Stimulated activated CD4-positive, alpha-beta T cell treated with anti-CD3 and anti-CD28 coated beads, Interleukin-1b, Interleukin-23, amount 100 ng/mL, for 4 hours (primary cell): Measurements from ENCODE around the gene HS3ST5.
"Not testable (repeated sequence)": the region's sequence is repeated elsewhere in the genome, so short reads cannot be mapped to it uniquely, and the experiment has no call there.

Source experiments
- DNase-seq, 2 donors: peaks; one replicate each; pipeline ENCODE4 v3.0.0-alpha.2; 2020; ENCODE audit warnings: low read depth in 2 of 2

Gene HS3ST5

GRCh38 chr6:114276783-114277182, 66.0 kb downstream of the HS3ST5 start:
- DNase-seq = no peak

- no peak for DNase-seq
Observed at GRCh38 chr6:114274836-114275235, 68.0 kb downstream of the HS3ST5 start.

- no peak for DNase-seq
Observed at GRCh38 chr6:114272582-114272981, 70.2 kb downstream of the HS3ST5 start.

DNA sequence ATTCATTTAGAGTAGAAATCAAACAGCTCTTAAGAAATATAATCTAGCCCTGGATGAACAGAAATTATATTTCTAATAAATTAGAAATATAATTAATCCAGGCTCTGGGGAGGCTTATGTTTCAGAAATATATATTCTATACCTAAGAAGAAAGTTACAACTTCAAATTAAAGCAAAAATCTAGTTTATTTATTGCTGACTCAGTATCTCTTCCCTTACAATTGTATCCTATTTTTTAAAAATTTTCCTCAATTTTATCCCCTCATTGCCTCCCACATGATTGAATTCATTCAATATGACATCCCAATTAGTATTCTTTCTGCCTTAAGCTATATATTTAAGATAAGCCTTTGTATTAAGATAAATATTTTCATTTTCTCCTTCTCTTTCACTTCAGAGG, 71.4 kb downstream of the HS3ST5 start:
- no peak for DNase-seq

DNA sequence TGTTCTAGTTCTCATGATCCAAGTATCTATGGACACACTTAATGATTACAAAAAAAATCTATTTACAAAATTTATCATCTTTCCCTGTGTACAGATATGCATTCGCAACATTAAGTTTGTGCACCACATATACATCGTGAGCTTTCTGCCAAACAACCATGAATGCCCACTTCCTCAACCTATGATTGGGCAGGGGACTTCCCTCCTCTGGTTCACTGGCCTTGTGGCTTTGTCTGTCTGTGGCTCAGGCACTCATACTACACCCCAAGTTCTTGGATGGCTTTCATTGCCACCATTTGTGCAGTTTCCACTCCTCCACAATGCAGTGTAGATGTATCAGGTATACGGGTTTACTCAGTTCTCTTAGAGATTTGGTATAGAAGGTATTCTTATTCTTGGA, 74.9 kb downstream of the HS3ST5 start:
- no peak for DNase-seq

DNA sequence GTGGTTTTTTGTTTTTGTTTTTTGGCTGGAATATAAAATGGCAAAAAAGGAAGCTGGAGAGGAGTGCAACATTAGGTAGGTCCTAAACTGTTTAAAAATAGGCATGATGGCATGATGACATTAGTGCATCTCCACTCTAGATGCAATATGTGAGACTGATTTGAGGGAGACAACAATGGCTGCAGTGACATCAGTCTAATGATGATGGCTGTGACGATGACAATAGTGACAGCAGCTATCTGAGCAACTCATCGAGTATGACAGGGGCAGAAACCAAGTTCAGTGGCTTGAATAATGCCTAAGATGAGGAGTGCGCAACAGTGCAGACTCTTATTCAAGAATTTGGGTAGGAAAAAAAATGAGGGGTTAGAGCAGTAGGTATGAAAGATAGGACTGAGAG, 82.0 kb downstream of the HS3ST5 start:
- no peak for DNase-seq

- no peak for DNase-seq
Observed at GRCh38 chr6:114258376-114258775, 84.4 kb downstream of the HS3ST5 start.

DNA sequence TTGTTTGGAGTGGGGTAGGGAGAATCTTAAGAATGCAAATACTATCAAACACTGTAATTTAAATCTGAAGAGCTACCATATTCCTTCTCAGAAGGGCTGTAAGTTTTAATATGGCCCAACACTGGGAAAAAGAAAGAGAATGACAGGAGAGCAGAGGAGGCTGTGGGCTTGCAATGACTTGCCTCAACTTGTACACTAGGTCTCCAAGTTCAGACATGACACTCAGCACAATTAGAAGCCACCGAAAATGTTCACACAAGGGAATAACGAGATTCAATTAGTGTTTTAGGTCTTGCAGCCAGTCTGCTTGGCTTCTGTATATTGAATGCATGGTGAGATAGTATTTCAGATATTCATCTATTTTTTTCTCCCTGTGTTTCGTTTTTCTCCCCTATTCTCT, 89.4 kb downstream of the HS3ST5 start:
- DNase-seq = no peak

- DNase-seq = no peak
Observed at GRCh38 chr6:114249522-114249921, 93.3 kb downstream of the HS3ST5 start.

- no peak for DNase-seq
Observed at GRCh38 chr6:114247101-114247500, 95.7 kb downstream of the HS3ST5 start.

- DNase-seq = no peak
Observed at GRCh38 chr6:114240796-114241195, 102.0 kb downstream of the HS3ST5 start.

GRCh38 chr6:114228675-114229074, 114.1 kb downstream of the HS3ST5 start:
- DNase-seq = no peak

DNA sequence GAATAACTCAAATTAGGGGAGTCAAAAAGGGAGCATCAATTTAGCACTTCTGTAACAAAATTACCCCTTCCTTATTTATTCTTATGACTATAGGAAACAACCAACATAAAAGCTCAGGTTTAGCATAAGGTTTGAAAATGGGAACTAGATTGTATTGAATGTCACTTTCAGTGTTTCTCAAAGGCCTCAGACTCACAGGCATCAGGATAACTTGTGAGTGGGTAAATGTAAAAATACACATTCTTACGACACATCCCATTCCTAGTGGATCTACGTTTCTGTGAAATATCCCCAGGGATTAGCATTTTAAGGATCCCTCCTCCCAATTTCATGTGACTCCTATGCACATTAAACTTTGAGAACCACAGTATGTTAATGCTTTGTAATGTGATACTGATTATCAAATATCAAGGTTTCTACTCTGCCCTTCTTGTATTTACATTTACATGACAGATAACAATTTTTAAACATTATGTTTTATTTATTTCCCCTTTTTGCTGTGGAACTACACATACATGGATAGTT, 114.8 kb downstream of the HS3ST5 start:
- no peak for DNase-seq

- DNase-seq = no peak
Observed at GRCh38 chr6:114220241-114220640, 122.6 kb downstream of the HS3ST5 start.

- DNase-seq = no peak
Observed at GRCh38 chr6:114218437-114219340, 124.1 kb downstream of the HS3ST5 start.

GRCh38 chr6:114217996-114218395, 124.8 kb downstream of the HS3ST5 start:
- DNase-seq = not testable (repeated sequence)

DNA sequence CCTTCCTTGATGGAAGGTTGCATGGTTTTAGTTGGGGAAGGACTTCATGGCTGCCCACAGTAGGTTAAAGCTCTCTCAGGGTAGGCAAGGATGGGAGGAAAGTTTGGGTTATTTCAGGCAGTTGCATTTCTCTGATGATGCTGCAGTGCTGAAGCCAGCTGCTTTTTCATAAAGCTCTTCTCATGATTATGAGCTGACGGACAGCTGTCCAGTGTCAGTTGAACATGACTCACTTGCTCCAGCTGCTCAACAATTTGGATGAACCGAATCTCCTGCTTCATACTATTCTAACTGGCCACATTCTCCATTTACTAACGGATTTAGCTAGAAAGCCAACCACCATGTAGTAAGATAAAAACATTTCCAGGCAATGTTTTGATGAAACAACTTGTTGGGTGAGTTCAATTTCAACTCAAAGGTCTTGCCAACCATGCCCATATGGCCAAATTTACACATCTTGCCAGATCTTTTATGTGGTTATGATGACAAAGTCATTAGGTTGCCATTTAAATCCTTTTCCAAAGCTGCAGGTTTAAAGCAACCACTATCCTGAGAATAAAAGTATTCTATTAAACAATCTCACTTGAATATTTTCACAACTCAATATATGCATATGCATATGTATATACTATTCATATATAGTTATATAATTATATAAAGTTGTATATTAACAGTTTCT, 125.9 kb downstream of the HS3ST5 start:
- DNase-seq = no peak

GRCh38 chr6:114210467-114210866, 132.4 kb downstream of the HS3ST5 start:
- DNase-seq = no peak

- DNase-seq = no peak
Observed at GRCh38 chr6:114203460-114203859, 139.4 kb downstream of the HS3ST5 start.

- DNase-seq = no peak
Observed at GRCh38 chr6:114202389-114202788, 140.4 kb downstream of the HS3ST5 start.

GRCh38 chr6:114200891-114201290, 141.9 kb downstream of the HS3ST5 start:
- DNase-seq = no peak

DNA sequence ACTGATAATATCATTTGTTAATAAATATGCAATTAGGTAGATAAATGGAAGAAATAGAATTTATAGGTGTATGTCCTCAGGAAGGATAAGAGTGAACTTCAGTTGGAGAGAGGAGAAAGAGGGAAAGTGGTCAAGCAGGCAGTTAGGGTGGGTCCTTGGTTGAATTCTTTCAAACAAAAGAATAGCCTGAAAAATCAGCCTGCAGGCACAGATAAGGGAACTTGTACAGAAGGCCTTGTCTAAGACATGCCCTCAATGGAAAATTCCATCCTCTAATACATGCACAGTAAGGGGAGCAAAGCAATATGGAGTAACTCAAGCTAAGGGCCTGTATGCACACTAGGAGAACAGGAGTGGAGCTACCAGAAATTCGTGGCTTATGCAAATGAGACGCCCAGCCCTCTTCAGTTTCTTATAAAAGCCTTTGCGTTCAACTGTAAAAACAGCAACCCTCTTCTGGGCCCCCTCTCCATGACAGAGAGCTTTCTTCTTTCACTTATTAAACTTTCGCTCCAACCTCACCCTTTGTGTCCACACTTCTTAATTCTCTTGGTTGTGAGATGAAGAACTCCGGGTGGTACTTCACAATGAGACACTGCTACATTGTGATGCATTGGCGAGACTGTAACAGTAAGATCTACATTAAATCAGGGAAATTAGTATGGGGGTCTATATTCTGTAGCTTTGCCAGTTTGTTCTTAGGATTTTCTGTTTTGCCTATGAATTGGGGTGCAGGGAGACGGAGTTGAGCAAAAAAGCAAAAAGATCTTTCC, 147.0 kb downstream of the HS3ST5 start:
- DNase-seq = no peak
